Endothelial cell of umbilical vein (primary cell): Measurements from ENCODE around the gene MFAP4. TPM values are rescaled to one million over a fixed set of nuclear protein-coding genes. Genes with fewer than 3 reads are reported as not detected.

Experiments
- BruUV-seq: library from RNA; stranded (reverse); fragments of 400-500 nt; replicated peaks from 2 replicates; lab custom pipeline; 2021; lab: Mats Ljungman, UMichigan
- CTCF ChIA-PET: fragments of 300-600, 350-600 bp; sonication (Branson Sonifier 250); formaldehyde crosslinking; loops from one replicate; lab custom pipeline; 2021; ENCODE audit warnings: antibody characterized with exemption, inconsistent platforms; lab: Charles Lee
- POLR2A ChIA-PET: fragments of 300-600, 350-600 bp; sonication (Branson Sonifier 250); formaldehyde crosslinking; loops from one replicate; lab custom pipeline; 2021; ENCODE audit warnings: antibody characterized with exemption, inconsistent platforms; lab: Charles Lee
- DNase-seq: peaks from one replicate; pipeline ENCODE4 v3.0.0-alpha.2; 2011; ENCODE audit warnings: low read depth, low spot score
- FAIRE-seq: peaks from 2 replicates; lab custom pipeline; 2011; peaks lifted over from hg19 to GRCh38; lab: Jason Lieb, UNC
- H2AFZ ChIP-seq: 2 replicates; pipeline ENCODE4 v1.6.0; 2012; ENCODE audit warnings: low read depth, low read length, control low read depth, inconsistent platforms
- H3K27ac ChIP-seq: 2 replicates; pipeline ENCODE4 v1.5.1; 2011; ENCODE audit warnings: low read depth, mild to moderate bottlenecking, control low read depth, low read length, moderate library complexity; ENCODE audit not compliant: insufficient read depth
- H3K27me3 ChIP-seq, 2 experiments: 2 replicates each; pipeline versions ENCODE4 v1.6.0 to v1.6.1; 2011; ENCODE audit warnings: low read length in 2 of 2, mixed read lengths in 1 of 2; ENCODE audit not compliant: control insufficient read depth in 2 of 2, insufficient read depth in 2 of 2
- H3K36me3 ChIP-seq, 2 experiments: 2 replicates in 1 of 2; 3 replicates in 1 of 2; pipeline ENCODE4 v1.5.1; 2011; ENCODE audit warnings: low read length in 2 of 2, mild to moderate bottlenecking in 1 of 2, moderate library complexity in 1 of 2; ENCODE audit not compliant: control insufficient read depth in 2 of 2, insufficient read depth in 2 of 2; ENCODE audit errors: extremely low read depth in 1 of 2
- H3K4me1 ChIP-seq: 3 replicates; pipeline ENCODE4 v1.5.1; 2011; ENCODE audit warnings: mild to moderate bottlenecking, low read length; ENCODE audit not compliant: control insufficient read depth, insufficient read depth; ENCODE audit errors: extremely low read depth
- H3K4me2 ChIP-seq: 2 replicates; pipeline ENCODE4 v1.6.1; 2011; ENCODE audit warnings: low read length, control low read depth, mixed read lengths; ENCODE audit not compliant: insufficient read depth
- H3K4me3 ChIP-seq, 3 experiments: fragments of 200-600 bp in 1 of 3; sonication (generic), shearing (Covaris generic) in 1 of 3; replicated peaks in 1 of 3; 2 replicates each; pipeline ENCODE4 v1.5.1; 2011 to 2016; ENCODE audit warnings: control low read depth in 3 of 3, low read length in 3 of 3, mild to moderate bottlenecking in 2 of 3, inconsistent platforms in 1 of 3, low read depth in 1 of 3, moderate library complexity in 1 of 3; ENCODE audit not compliant: insufficient read depth in 1 of 3
- H3K79me2 ChIP-seq: 2 replicates; pipeline ENCODE4 v1.6.0; 2012; ENCODE audit warnings: low read length, inconsistent platforms; ENCODE audit not compliant: control insufficient read depth, insufficient read depth
- H3K9ac ChIP-seq: replicated peaks from 2 replicates; pipeline ENCODE3; 2011; ENCODE audit warnings: low read length, control low read depth; ENCODE audit not compliant: insufficient read depth; ENCODE audit errors: extremely low read depth
- H3K9me1 ChIP-seq: replicated peaks from 3 replicates; pipeline ENCODE4 v1.6.0; 2011; ENCODE audit warnings: mild to moderate bottlenecking, low read length; ENCODE audit not compliant: control insufficient read depth, insufficient read depth; ENCODE audit errors: extremely low read depth
- H3K9me3 ChIP-seq: replicated peaks from 2 replicates; pipeline ENCODE4 v1.5.1; 2012; ENCODE audit warnings: low read length, inconsistent platforms; ENCODE audit not compliant: control insufficient read depth, insufficient read depth
- H4K20me1 ChIP-seq: replicated peaks from 2 replicates; pipeline ENCODE3; 2011; ENCODE audit warnings: mild to moderate bottlenecking, low read length; ENCODE audit not compliant: control insufficient read depth, insufficient read depth; ENCODE audit errors: extremely low read depth
- CTCF ChIP-seq, 2 donors: IDR thresholded peaks; 1 replicate in 1 of 2; 2 replicates in 1 of 2; pipeline ENCODE4 v1.5.1; 2011; ENCODE audit warnings: low read length in 2 of 2, mild to moderate bottlenecking in 2 of 2, moderate library complexity in 2 of 2, control low read depth in 1 of 2, inconsistent platforms in 1 of 2, low read depth in 1 of 2; ENCODE audit not compliant: insufficient read depth in 1 of 2; ENCODE audit errors: extremely low read depth in 1 of 2
- EZH2 ChIP-seq: IDR thresholded peaks from 2 replicates; pipeline ENCODE4 v1.6.1; 2012; ENCODE audit warnings: borderline replicate concordance, low read depth, mild to moderate bottlenecking, moderate library complexity, low read length, inconsistent platforms; ENCODE audit not compliant: severe bottlenecking
- FOS ChIP-seq: IDR thresholded peaks from 2 replicates; pipeline ENCODE4 v1.6.1; 2011; ENCODE audit warnings: mild to moderate bottlenecking, low read length, moderate library complexity, borderline replicate concordance; ENCODE audit not compliant: insufficient read depth
- GATA2 ChIP-seq: IDR thresholded peaks from 2 replicates; pipeline ENCODE4 v1.7.0; 2011; ENCODE audit warnings: low read depth, mild to moderate bottlenecking, moderate library complexity, mixed read lengths, low read length; ENCODE audit not compliant: insufficient read length, insufficient read depth
- JUN ChIP-seq: IDR thresholded peaks from 2 replicates; pipeline ENCODE4 v1.6.1; 2011; ENCODE audit warnings: borderline replicate concordance, low read depth; ENCODE audit not compliant: insufficient read length, insufficient read depth
- MAX ChIP-seq: IDR thresholded peaks from 2 replicates; pipeline ENCODE4 v1.6.1; 2011; ENCODE audit not compliant: insufficient read depth, insufficient read length
- MYC ChIP-seq: IDR thresholded peaks from one replicate; pipeline ENCODE4 v1.6.1; 2011; ENCODE audit warnings: mild to moderate bottlenecking, low read depth, low read length
- POLR2A ChIP-seq: IDR thresholded peaks from 2 replicates; pipeline ENCODE4 v1.6.1; 2012; ENCODE audit warnings: low read depth, mild to moderate bottlenecking, control low read depth, low read length
- POLR2AphosphoS5 ChIP-seq: IDR thresholded peaks from 2 replicates; pipeline ENCODE4 v1.6.1; 2012; ENCODE audit warnings: low read depth, mild to moderate bottlenecking, control low read depth, low read length, moderate library complexity; ENCODE audit not compliant: insufficient read depth
- dilution Hi-C: fragments of 300-500 bp; cut with MboI; formaldehyde crosslinking; loops from one replicate; pipeline ENCODE4 v1.15.0; 2019; ENCODE audit warnings: low sequenced_read_pairs; ENCODE audit not compliant: extremely low pct_ligation_motif_present
- intact Hi-C: fragments of 100-400 bp; cut with micrococcal nuclease; formaldehyde crosslinking; loops from one replicate; pipeline ENCODE4 v1.10.0; 2022
- polyA plus RNA-seq, 4 experiments: library from polyadenylated mRNA; depleted of rRNA in 3 of 4; stranded (reverse) in 3 of 4; unstranded in 1 of 4; fragments of >200 nt; gene quantifications; 2 replicates each; pipeline versions ENCODE4 v1.2.1 to v1.2.3, GENCODE V29; 2011 to 2012; ENCODE audit warnings: missing spikeins in 1 of 4
- total RNA-seq: library from RNA; stranded (reverse); gene quantifications from 2 replicates; pipeline ENCODE4 v1.2.3, GENCODE V29; 2021

Gene MFAP4
- total and polyA plus RNA-seq, 2 donors (not counting 3 experiments of a cell fraction or from before 2014, with no cell fraction given), result not detected

DNA sequence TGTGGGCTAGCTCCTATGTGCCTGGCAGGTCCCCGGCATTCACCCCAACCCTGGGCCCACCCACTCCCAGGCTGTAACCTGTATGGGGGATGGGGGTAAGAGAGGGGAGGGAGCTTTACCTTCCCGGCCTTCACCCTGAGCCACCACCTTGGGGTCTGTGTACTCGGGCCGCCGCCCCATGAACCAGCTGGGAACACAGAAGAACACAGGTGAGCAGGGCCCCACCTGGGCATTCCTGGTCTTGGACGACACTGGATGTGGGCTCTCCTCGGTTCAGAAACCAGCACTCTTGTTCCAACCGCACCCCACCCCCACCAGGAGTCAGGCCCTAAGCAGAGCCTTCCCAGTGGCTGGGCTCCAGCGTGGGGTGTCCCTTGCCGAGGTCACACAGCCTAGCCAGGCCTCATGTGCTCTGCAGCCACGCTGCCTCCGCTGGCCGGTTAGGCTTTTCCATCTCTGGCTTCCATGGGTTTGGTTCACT, 43.3 kb downstream of the MFAP4 start:
- FAIRE-seq, result no peak
- POLR2A ChIA-PET, result no interaction called here

GRCh38 chr17:19343256-19343630, 43.7 kb downstream of the MFAP4 start:
- no peak overlapping the region for H3K4me3 ChIP-seq
- DNase-seq (no peak), FAIRE-seq (no peak)
- ChIA-PET POLR2A (no interaction called here), CTCF (interaction anchor here (1.0 kb wide), 1 partner anchor 20 kb away, joined by 4 read pairs; the partner anchor contains the start of gene B9D1)
- no peaks in the 10 kb centered on the region for H3K9me3 ChIP-seq
- H3K4me2 ChIP-seq, result no peak overlapping the region
- TF ChIP-seq JUN (no peak), GATA2 (no peak), EZH2 (no peak), FOS (no peak), CTCF (IDR thresholded peaks at IDR 0.05; ENCODE audit: extremely low read depth in 1 of 2, insufficient read depth in 1 of 2, low read depth in 1 of 2, low read length in 2 of 2) (no peak), MYC (no peak), POLR2AphosphoS5 (no peak), POLR2A (no peak)
- H3K79me2 ChIP-seq, result no peaks in the 10 kb centered on the region
- H3K9ac ChIP-seq, result no peak overlapping the region
- peaks cover 8% of the 10 kb centered on the region for H3K4me1 ChIP-seq
- no peak overlapping the region for H2AFZ ChIP-seq
- H3K27me3 ChIP-seq, result no peaks in the 10 kb centered on the region
- H3K27ac ChIP-seq, result no peak overlapping the region
- no TSS peak for BruUV-seq
- no peaks in the 10 kb centered on the region for H4K20me1 ChIP-seq
- dilution Hi-C loops (no loop called here), intact Hi-C loops (no loop called here)
- no peaks in the 10 kb centered on the region for H3K36me3 ChIP-seq
- H3K9me1 ChIP-seq, result no peaks in the 10 kb centered on the region

More for the DNA sequence above, 43.3 kb downstream of the MFAP4 start:
- intact Hi-C loops, result no loop called here
- H3K79me2 ChIP-seq, result no peaks in the 10 kb centered on the region
- no TSS peak for BruUV-seq
- H2AFZ ChIP-seq, result no peak overlapping the region
- no peaks in the 10 kb centered on the region for H3K36me3 ChIP-seq
- no peaks in the 10 kb centered on the region for H4K20me1 ChIP-seq
- H3K9me1 ChIP-seq, result no peaks in the 10 kb centered on the region
- H3K27me3 ChIP-seq, result no peaks in the 10 kb centered on the region
- no peak overlapping the region for H3K4me3 ChIP-seq
- H3K27ac ChIP-seq, result no peak overlapping the region
- no peak overlapping the region for H3K9ac ChIP-seq
- CTCF ChIA-PET, result no interaction called here
- H3K9me3 ChIP-seq, result no peaks in the 10 kb centered on the region
- TF ChIP-seq GATA2, result no peak
- no peak for TF ChIP-seq MYC
- TF ChIP-seq MAX, result no peak
- no peak for TF ChIP-seq FOS
- TF ChIP-seq POLR2A, result no peak
- no peak for TF ChIP-seq JUN
- H3K4me1 ChIP-seq, result peaks cover 8% of the 10 kb centered on the region
- no peak overlapping the region for H3K4me2 ChIP-seq
- no peak for DNase-seq
- dilution Hi-C loops, result no loop called here
